ENCODE results near the gene PARP16.

Gene PARP16

GRCh38 chr15:65332391-65333147, 45.9 kb upstream of the PARP16 start:
- no peak overlapping the region for H3K27ac ChIP-seq (ENCODE audit: low read depth, low read length)
- H3K9ac ChIP-seq (ENCODE audit: low read length): no peak overlapping the region
- peaks cover 8% of the 10 kb centered on the region for H3K79me2 ChIP-seq (ENCODE audit: control insufficient read depth, insufficient read depth, low read length)
- no peak overlapping the region for H3K56ac ChIP-seq (ENCODE audit: low read length)
- H3K4ac ChIP-seq (ENCODE audit: low read depth, low read length): no peak overlapping the region
- H4K5ac ChIP-seq (ENCODE audit: low read length): no peak overlapping the region
- no peak overlapping the region for H3K4me3 ChIP-seq (ENCODE audit: low read length)
- H3K27me3 ChIP-seq (ENCODE audit: insufficient read depth, low read length, poor library complexity): no peaks in the 10 kb centered on the region
- no peak for DNase-seq
- no peak overlapping the region for H3K4me2 ChIP-seq (ENCODE audit: low read length)
- H2BK5ac ChIP-seq (ENCODE audit: low read length): no peak overlapping the region
- no CpG with 5 or more reads among the region's 31 CpGs for WGBS (ENCODE audit: extremely low coverage, insufficient coverage, low lambda C conversion rate)
- no peak overlapping the region for H2BK15ac ChIP-seq (replicated peaks; ENCODE audit: low read depth)
- no peak overlapping the region for H3K23ac ChIP-seq (ENCODE audit: low read length)
- H4K8ac ChIP-seq (ENCODE audit: low read depth, low read length): no peak overlapping the region
- peaks cover 11% of the 10 kb centered on the region for H3K79me1 ChIP-seq (ENCODE audit: low read length)
- H3K4me1 ChIP-seq (ENCODE audit: control insufficient read depth, low read depth, low read length): peaks cover 17% of the 10 kb centered on the region
- H2BK120ac ChIP-seq (ENCODE audit: low read depth, low read length): no peak overlapping the region
- no peak overlapping the region for H2AK5ac ChIP-seq (ENCODE audit: low read length)
- peaks cover 6% of the 10 kb centered on the region for H3K36me3 ChIP-seq (ENCODE audit: control insufficient read depth, insufficient read depth, low read length)
- H3K18ac ChIP-seq (ENCODE audit: low read length): no peak overlapping the region

GRCh38 chr15:65331811-65332210, 45.1 kb upstream of the PARP16 start:
- DNase-seq: no peak
- H2BK15ac ChIP-seq (replicated peaks; ENCODE audit: low read depth): no peak overlapping the region
- no peak overlapping the region for H3K9ac ChIP-seq (ENCODE audit: low read length)
- WGBS (ENCODE audit: extremely low coverage, insufficient coverage, low lambda C conversion rate): no CpG with 5 or more reads among the region's 7 CpGs
- no peak overlapping the region for H4K5ac ChIP-seq (ENCODE audit: low read length)
- H3K79me1 ChIP-seq (ENCODE audit: low read length): peaks cover 9% of the 10 kb centered on the region
- no peak overlapping the region for H2BK120ac ChIP-seq (ENCODE audit: low read depth, low read length)
- H4K8ac ChIP-seq (ENCODE audit: low read depth, low read length): no peak overlapping the region
- H3K4ac ChIP-seq (ENCODE audit: low read depth, low read length): no peak overlapping the region
- no peak overlapping the region for H3K23ac ChIP-seq (ENCODE audit: low read length)
- no peak overlapping the region for H2AK5ac ChIP-seq (ENCODE audit: low read length)
- no peak overlapping the region for H3K27ac ChIP-seq (ENCODE audit: low read depth, low read length)
- peaks cover 6% of the 10 kb centered on the region for H3K36me3 ChIP-seq (ENCODE audit: control insufficient read depth, insufficient read depth, low read length)
- no peak overlapping the region for H2BK5ac ChIP-seq (ENCODE audit: low read length)
- H3K79me2 ChIP-seq (ENCODE audit: control insufficient read depth, insufficient read depth, low read length): peaks cover 8% of the 10 kb centered on the region
- H3K4me1 ChIP-seq (ENCODE audit: control insufficient read depth, low read depth, low read length): peaks cover 17% of the 10 kb centered on the region
- no peak overlapping the region for H3K4me2 ChIP-seq (ENCODE audit: low read length)
- H3K56ac ChIP-seq (ENCODE audit: low read length): no peak overlapping the region
- H3K4me3 ChIP-seq (ENCODE audit: low read length): no peak overlapping the region
- H3K18ac ChIP-seq (ENCODE audit: low read length): no peak overlapping the region
- H3K27me3 ChIP-seq (ENCODE audit: insufficient read depth, low read length, poor library complexity): no peaks in the 10 kb centered on the region

GRCh38 chr15:65330934-65331645, 44.4 kb upstream of the PARP16 start:
- Histone ChIP-seq H3K27me3 (ENCODE audit: insufficient read depth, low read length, poor library complexity) (no peaks in the 10 kb centered on the region), H2BK5ac (ENCODE audit: low read length) (no peak overlapping the region)

GRCh38 chr15:65329984-65330735, 43.5 kb upstream of the PARP16 start:
- no peak overlapping the region for H3K18ac ChIP-seq (ENCODE audit: low read length)
- WGBS (ENCODE audit: extremely low coverage, insufficient coverage, low lambda C conversion rate): no CpG with 5 or more reads among the region's 18 CpGs
- DNase-seq: no peak
- peaks cover under 1% of the 10 kb centered on the region for H3K79me2 ChIP-seq (ENCODE audit: control insufficient read depth, insufficient read depth, low read length)
- no peak overlapping the region for H3K4me3 ChIP-seq (ENCODE audit: low read length)
- H3K4me1 ChIP-seq (ENCODE audit: control insufficient read depth, low read depth, low read length): peaks cover 12% of the 10 kb centered on the region
- H2BK120ac ChIP-seq (ENCODE audit: low read depth, low read length): no peak overlapping the region
- peaks cover 3% of the 10 kb centered on the region for H3K79me1 ChIP-seq (ENCODE audit: low read length)
- H3K4ac ChIP-seq (ENCODE audit: low read depth, low read length): no peak overlapping the region
- H4K5ac ChIP-seq (ENCODE audit: low read length): no peak overlapping the region
- H2AK5ac ChIP-seq (ENCODE audit: low read length): no peak overlapping the region
- no peaks in the 10 kb centered on the region for H3K27me3 ChIP-seq (ENCODE audit: insufficient read depth, low read length, poor library complexity)
- no peak overlapping the region for H3K27ac ChIP-seq (ENCODE audit: low read depth, low read length)
- H3K56ac ChIP-seq (ENCODE audit: low read length): no peak overlapping the region
- H3K9ac ChIP-seq (ENCODE audit: low read length): no peak overlapping the region
- peaks cover 6% of the 10 kb centered on the region for H3K36me3 ChIP-seq (ENCODE audit: control insufficient read depth, insufficient read depth, low read length)
- H3K4me2 ChIP-seq (ENCODE audit: low read length): no peak overlapping the region
- no peak overlapping the region for H2BK15ac ChIP-seq (replicated peaks; ENCODE audit: low read depth)
- no peak overlapping the region for H3K23ac ChIP-seq (ENCODE audit: low read length)
- H2BK5ac ChIP-seq (ENCODE audit: low read length): no peak overlapping the region
- no peak overlapping the region for H4K8ac ChIP-seq (ENCODE audit: low read depth, low read length)

More at GRCh38 chr15:65330934-65331645, 44.4 kb upstream of the PARP16 start:
- H3K4me1 ChIP-seq (ENCODE audit: control insufficient read depth, low read depth, low read length): peaks cover 15% of the 10 kb centered on the region
- H3K4me3 ChIP-seq (ENCODE audit: low read length): no peak overlapping the region
- H4K8ac ChIP-seq (ENCODE audit: low read depth, low read length): no peak overlapping the region
- DNase-seq: no peak
- H2BK120ac ChIP-seq (ENCODE audit: low read depth, low read length): no peak overlapping the region
- H3K56ac ChIP-seq (ENCODE audit: low read length): no peak overlapping the region
- no peak overlapping the region for H2AK5ac ChIP-seq (ENCODE audit: low read length)
- peaks cover 9% of the 10 kb centered on the region for H3K79me1 ChIP-seq (ENCODE audit: low read length)
- H3K27ac ChIP-seq (ENCODE audit: low read depth, low read length): no peak overlapping the region
- H2BK15ac ChIP-seq (replicated peaks; ENCODE audit: low read depth): no peak overlapping the region
- H3K36me3 ChIP-seq (ENCODE audit: control insufficient read depth, insufficient read depth, low read length): peaks cover 6% of the 10 kb centered on the region
- no peak overlapping the region for H3K9ac ChIP-seq (ENCODE audit: low read length)
- no peak overlapping the region for H3K18ac ChIP-seq (ENCODE audit: low read length)
- no peak overlapping the region for H3K23ac ChIP-seq (ENCODE audit: low read length)
- H3K4me2 ChIP-seq (ENCODE audit: low read length): no peak overlapping the region
- H3K4ac ChIP-seq (ENCODE audit: low read depth, low read length): no peak overlapping the region
- no CpG with 5 or more reads among the region's 22 CpGs for WGBS (ENCODE audit: extremely low coverage, insufficient coverage, low lambda C conversion rate)
- H3K79me2 ChIP-seq (ENCODE audit: control insufficient read depth, insufficient read depth, low read length): peaks cover 8% of the 10 kb centered on the region
- no peak overlapping the region for H4K5ac ChIP-seq (ENCODE audit: low read length)

GRCh38 chr15:65329288-65329983, 42.8 kb upstream of the PARP16 start:
- H2BK120ac ChIP-seq (ENCODE audit: low read depth, low read length): no peak overlapping the region
- H3K9ac ChIP-seq (ENCODE audit: low read length): no peak overlapping the region
- H4K8ac ChIP-seq (ENCODE audit: low read depth, low read length): no peak overlapping the region
- H3K4me3 ChIP-seq (ENCODE audit: low read length): no peak overlapping the region
- peaks cover 6% of the 10 kb centered on the region for H3K36me3 ChIP-seq (ENCODE audit: control insufficient read depth, insufficient read depth, low read length)
- no peaks in the 10 kb centered on the region for H3K79me2 ChIP-seq (ENCODE audit: control insufficient read depth, insufficient read depth, low read length)
- H2BK15ac ChIP-seq (replicated peaks; ENCODE audit: low read depth): no peak overlapping the region
- H3K27me3 ChIP-seq (ENCODE audit: insufficient read depth, low read length, poor library complexity): no peaks in the 10 kb centered on the region
- H2AK5ac ChIP-seq (ENCODE audit: low read length): no peak overlapping the region
- H4K5ac ChIP-seq (ENCODE audit: low read length): no peak overlapping the region
- no peak for DNase-seq
- no peak overlapping the region for H3K23ac ChIP-seq (ENCODE audit: low read length)
- no peak overlapping the region for H3K18ac ChIP-seq (ENCODE audit: low read length)
- H3K27ac ChIP-seq (ENCODE audit: low read depth, low read length): no peak overlapping the region
- no peak overlapping the region for H3K4me2 ChIP-seq (ENCODE audit: low read length)
- H2BK5ac ChIP-seq (ENCODE audit: low read length): no peak overlapping the region
- peaks cover 6% of the 10 kb centered on the region for H3K4me1 ChIP-seq (ENCODE audit: control insufficient read depth, low read depth, low read length)
- no peak overlapping the region for H3K56ac ChIP-seq (ENCODE audit: low read length)
- H3K4ac ChIP-seq (ENCODE audit: low read depth, low read length): no peak overlapping the region
- H3K79me1 ChIP-seq (ENCODE audit: low read length): no peaks in the 10 kb centered on the region
- whole genome bisulfite sequencing (ENCODE audit: extremely low coverage, insufficient coverage, low lambda C conversion rate): no CpG with 5 or more reads among the region's 21 CpGs

Measured in mesendoderm (in vitro differentiated cells).